ENCODE data around the gene ZNF230.

The ZNF230 gene

GRCh38 chr19:44002566-44003460 is at the start of gene ZNF230:
TSS of gene ZNF230 (plus strand) at chr19:44002957. CDS start at chr19:44007079, 4,122 bp downstream.
- peak; percentile 97 for DNase-seq (ENCODE audit: low read depth, low spot score)

GRCh38 chr19:43956827-43957226 is 45.9 kb upstream of the ZNF230 start:
- no peak for DNase-seq (ENCODE audit: low read depth, low spot score)

- no peak for DNase-seq (ENCODE audit: low read depth, low spot score)
Observed at GRCh38 chr19:43957891-43958290, 44.9 kb upstream of the ZNF230 start.

DNA sequence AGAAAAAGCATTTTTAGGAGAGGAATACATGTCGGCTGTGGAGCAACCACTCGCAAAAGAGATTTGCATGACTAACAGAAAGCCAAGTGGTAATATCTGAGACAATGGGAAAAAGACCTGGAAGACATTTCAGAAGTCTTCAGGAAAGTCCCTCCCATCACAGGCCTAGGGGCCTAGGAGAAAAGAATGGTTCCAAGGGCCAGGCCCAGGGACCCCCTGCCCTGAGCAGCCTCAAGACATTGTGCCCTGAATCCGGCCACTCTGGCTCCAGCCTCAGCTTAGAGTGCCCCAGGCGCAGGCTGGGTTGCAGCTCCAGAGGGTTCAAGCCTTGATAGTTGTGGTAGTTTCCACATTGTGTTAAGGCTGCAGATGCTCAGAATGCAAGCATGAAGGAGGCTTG is 42.3 kb upstream of the ZNF230 start:
- no peak for DNase-seq (ENCODE audit: low read depth, low spot score)

DNA sequence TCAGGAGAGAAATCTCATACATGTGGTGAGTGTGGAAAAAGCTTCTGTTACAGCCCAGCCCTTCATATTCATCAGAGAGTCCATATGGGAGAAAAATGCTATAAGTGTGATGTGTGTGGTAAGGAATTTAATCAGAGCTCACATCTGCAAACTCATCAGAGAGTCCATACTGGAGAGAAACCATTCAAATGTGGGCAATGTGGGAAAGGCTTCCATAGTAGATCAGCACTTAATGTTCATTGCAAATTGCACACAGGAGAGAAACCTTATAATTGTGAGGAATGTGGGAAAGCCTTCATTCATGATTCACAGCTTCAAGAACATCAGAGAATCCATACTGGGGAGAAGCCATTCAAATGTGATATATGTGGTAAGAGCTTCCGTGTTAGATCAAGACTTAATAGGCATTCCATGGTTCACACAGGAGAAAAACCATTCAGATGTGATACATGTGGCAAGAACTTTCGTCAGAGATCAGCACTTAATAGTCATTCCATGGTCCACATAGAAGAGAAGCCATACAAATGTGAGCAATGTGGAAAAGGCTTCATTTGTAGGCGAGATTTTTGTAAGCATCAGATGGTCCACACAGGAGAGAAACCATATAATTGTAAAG is 36.6 kb upstream of the ZNF230 start:
- no peak for DNase-seq (ENCODE audit: low read depth, low spot score)

DNA sequence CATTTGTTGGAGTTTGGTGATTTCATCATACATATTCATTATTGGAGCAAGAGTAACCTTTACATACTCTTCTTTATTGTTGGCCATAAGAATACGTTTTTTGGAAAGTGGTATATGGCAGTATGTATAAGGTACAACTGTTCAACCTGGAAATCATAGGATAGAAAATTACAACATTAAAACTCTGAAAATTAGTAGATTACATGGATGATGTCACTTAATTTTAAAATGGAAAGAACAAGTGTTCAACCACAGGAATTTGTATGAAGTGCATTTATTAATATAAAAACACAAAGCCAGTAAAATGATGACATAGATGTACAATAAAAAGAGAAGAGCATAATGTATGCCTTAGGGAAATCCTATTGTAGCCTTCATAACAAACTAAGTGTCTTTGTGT is 26.0 kb upstream of the ZNF230 start:
- no peak for DNase-seq (ENCODE audit: low read depth, low spot score)

- no peak for DNase-seq (ENCODE audit: low read depth, low spot score)
Observed at GRCh38 chr19:43983544-43983911, 19.2 kb upstream of the ZNF230 start.

- DNase-seq (ENCODE audit: low read depth, low spot score): peak; percentile 98
Observed at GRCh38 chr19:43983912-43984686, 18.7 kb upstream of the ZNF230 start, which contains the start of gene ZNF155. TSS of gene ZNF155 (plus strand) at chr19:43984188. CDS start at chr19:43988544, 4,356 bp downstream.

DNA sequence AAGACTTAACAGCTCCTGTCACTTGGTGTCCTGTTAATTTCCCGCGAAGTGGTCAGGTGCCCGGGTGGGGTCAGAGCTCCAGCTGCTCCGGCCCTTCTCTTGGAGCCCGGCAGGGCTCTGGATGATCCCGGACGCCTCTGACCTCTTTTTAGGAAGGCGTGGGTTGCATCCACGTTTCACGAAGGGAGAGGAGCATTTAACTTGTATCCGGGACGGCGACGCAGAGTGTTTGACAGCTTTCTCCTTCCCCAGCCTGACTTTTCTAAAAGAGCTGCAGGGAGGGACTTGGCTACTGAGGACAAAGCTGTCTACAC is 18.1 kb upstream of the ZNF230 start:
- DNase-seq (ENCODE audit: low read depth, low spot score): no peak

- DNase-seq (ENCODE audit: low read depth, low spot score): peak; percentile 69
Observed at GRCh38 chr19:43997631-43998290, 5.0 kb upstream of the ZNF230 start.

GRCh38 chr19:44002212-44002565 is 568 bp upstream of the ZNF230 start:
- DNase-seq (ENCODE audit: low read depth, low spot score): no peak

- peak; percentile 11 for DNase-seq (ENCODE audit: low read depth, low spot score)
Observed at GRCh38 chr19:44003461-44004009, 778 bp downstream of the ZNF230 start.

DNA sequence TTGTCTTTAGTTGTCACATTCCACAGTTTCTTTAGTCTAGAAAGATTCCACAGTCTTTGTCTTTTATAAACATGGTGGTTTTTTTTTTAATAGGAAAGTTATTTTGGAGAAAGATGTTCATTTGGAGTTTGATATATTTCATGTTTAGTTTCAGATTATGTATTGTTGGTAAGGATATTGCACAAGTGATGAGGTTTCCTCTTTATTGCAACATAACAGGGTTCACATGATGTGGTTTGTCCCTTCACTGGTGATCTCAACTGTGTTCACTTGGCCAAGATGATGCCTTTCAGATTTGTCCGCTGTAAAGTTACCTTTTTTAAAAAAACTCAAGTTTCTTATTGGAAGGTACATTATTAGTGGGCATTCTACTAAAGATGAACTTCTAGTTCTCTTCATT is 3.2 kb downstream of the ZNF230 start:
- DNase-seq (ENCODE audit: low read depth, low spot score): no peak

DNA sequence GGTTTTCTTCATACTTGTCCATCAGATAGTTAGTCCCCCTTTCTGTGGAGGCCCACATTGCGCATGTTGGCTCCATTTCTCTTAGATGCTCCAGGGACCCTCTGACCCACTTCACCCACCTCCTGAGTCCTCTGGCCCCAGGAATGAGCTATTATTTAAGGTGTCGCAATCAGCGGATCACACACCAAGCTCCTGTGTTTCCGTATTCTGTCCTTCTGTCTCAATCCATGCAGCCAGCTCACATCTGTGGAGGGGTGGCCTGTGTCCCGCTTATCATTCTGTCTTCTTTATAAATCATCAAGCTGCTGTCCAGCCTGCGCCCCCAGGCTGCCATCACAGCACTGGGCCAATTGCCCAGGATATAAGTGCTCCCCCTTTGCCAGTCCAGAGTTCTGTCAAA is 4.7 kb downstream of the ZNF230 start:
- no peak for DNase-seq (ENCODE audit: low read depth, low spot score)

DNA sequence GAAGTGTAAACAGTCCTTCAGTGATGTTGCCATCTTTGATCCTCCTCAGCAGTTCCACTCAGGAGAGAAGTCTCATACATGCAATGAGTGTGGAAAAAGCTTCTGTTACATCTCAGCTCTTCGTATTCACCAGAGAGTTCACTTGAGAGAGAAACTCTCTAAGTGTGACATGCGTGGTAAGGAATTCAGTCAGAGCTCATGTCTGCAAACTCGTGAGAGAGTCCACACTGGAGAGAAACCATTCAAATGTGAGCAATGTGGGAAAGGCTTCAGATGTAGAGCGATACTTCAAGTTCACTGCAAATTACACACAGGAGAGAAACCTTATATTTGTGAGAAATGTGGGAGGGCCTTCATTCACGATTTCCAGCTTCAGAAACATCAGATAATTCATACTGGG is 7.7 kb downstream of the ZNF230 start:
- no peak for DNase-seq (ENCODE audit: low read depth, low spot score)

GRCh38 chr19:44019498-44019897 is 16.7 kb downstream of the ZNF230 start:
- DNase-seq (ENCODE audit: low read depth, low spot score): no peak

DNA sequence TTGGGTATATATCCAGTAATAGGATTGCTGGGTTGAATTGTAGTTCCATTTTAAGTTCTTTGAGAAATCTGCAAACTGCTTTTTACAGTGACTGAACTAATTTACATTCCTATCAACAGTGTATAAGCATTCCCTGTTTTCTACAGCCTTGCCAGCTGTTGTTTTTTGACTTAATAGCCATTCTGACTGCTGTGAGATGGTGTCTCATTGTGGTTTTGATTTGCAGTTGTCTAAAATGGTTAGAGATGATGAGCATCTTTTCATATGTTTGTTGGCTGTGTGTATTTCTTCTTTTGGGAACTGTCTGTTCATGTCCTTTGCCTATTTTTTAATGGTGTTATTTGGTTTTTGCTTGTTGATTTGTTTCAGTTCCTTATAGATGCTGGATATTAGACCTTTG is 18.5 kb downstream of the ZNF230 start:
- no peak for DNase-seq (ENCODE audit: low read depth, low spot score)

GRCh38 chr19:44024900-44025216 is 22.1 kb downstream of the ZNF230 start:
- DNase-seq (ENCODE audit: low read depth, low spot score): no peak

DNA sequence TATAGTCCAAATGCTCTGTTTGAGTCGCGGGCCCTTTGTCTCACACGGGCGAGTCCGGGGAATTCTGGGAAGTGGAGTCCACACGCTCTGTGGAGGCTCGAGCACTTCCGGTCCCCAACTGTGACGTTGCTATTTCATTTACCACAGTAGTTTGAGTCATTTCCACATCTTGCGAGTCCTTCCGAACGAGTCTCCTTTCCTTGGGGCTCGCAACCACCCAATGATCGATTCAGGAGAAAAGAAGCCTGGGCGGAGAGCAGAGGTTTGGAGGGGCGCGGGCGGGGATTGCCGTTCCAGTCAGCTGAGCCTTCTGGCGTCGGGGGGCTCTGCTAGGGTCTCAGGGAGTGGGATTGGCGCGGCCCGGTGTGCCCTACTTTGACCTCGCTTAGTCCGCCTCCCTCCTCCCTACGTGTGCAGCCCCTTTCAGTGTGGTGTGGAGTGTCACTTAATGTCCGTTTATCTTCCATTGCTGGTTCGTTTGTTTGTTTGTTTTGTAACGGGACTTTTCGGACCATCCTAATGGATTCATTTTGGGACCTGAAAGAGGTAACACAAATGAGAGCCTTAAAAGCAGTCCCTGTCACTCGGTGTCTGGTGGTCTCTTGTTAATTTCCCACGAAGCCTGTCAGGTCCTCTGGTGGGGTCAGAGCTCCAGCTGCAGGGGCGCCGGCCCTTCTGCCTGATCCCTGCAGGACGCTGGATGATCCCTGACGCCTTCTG is 22.6 kb downstream of the ZNF230 start, which contains the start of gene ZNF222:
ZNF222 (plus strand) TSS at position 163 of the 720 bp plus-strand sequence; CDS start at position 221, 58 bp downstream.
- DNase-seq (ENCODE audit: low read depth, low spot score): peak; percentile 94

GRCh38 chr19:44026622-44027021 is 23.9 kb downstream of the ZNF230 start:
- no peak for DNase-seq (ENCODE audit: low read depth, low spot score)

DNA sequence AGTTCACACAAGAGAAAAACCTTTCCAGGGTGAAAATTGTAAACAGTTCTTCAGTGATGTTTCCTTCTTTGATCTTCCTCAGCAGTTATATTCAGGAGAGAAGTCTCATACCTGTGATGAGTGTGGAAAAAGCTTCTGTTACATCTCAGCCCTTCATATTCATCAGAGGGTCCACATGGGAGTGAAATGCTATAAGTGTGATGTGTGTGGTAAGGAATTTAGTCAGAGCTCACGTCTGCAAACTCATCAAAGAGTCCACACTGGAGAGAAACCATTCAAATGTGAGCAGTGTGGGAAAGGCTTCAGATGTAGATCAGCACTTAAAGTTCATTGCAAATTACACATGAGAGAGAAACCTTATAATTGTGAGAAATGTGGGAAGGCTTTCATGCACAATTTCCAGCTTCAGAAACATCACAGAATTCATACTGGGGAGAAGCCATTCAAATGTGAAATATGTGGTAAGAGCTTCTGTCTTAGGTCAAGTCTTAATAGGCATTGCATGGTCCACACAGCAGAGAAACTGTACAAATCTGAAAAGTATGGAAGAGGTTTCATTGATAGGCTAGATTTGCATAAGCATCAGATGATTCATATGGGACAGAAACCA is 29.3 kb downstream of the ZNF230 start:
- DNase-seq (ENCODE audit: low read depth, low spot score): no peak

Data from astrocyte of the hippocampus (primary cell).